ENCODE measurements around the gene CALML4.
"Not testable (repeated sequence)": the region's sequence is repeated elsewhere in the genome, so short reads cannot be mapped to it uniquely, and the experiment has no call there.

Gene CALML4

GRCh38 chr15:68220967-68221366 is 15.8 kb upstream of the CALML4 start:
- TF ChIP-seq FOXP2 (optimal IDR thresholded peaks at IDR 0.05; ENCODE audit: control extremely low read depth, extremely low read length, insufficient read depth): no peak
- TF ChIP-seq POLR2AphosphoS5 (IDR thresholded peaks at IDR 0.05; ENCODE audit: borderline replicate concordance, low read depth, low read length): no peak
- TF ChIP-seq EZH2 (IDR thresholded peaks at IDR 0.05): no peak
- DNase-seq (ENCODE audit: low read depth, low spot score): no peak
- peaks cover 48% of the 10 kb centered on the region for H3K36me3 ChIP-seq (ENCODE audit: insufficient read depth, low read length)

GRCh38 chr15:68220489-68220888 is 15.4 kb upstream of the CALML4 start:
- H3K9me3 ChIP-seq (ENCODE audit: low read depth, low read length): no peaks in the 10 kb centered on the region
- H3K27ac ChIP-seq: no peak overlapping the region
- no peak for DNase-seq (ENCODE audit: low read depth, low spot score)
- no peak for TF ChIP-seq EZH2 (IDR thresholded peaks at IDR 0.05)
- no peak for TF ChIP-seq FOXP2 (optimal IDR thresholded peaks at IDR 0.05; ENCODE audit: control extremely low read depth, extremely low read length, insufficient read depth)
- TF ChIP-seq POLR2AphosphoS5 (IDR thresholded peaks at IDR 0.05; ENCODE audit: borderline replicate concordance, low read depth, low read length): no peak
- peaks cover 49% of the 10 kb centered on the region for H3K36me3 ChIP-seq (ENCODE audit: insufficient read depth, low read length)
- no peak overlapping the region for H3K4me3 ChIP-seq
- no peak overlapping the region for H3K9ac ChIP-seq (ENCODE audit: insufficient read length)

More at GRCh38 chr15:68220967-68221366, 15.8 kb upstream of the CALML4 start:
- H3K9me3 ChIP-seq (ENCODE audit: low read depth, low read length): no peaks in the 10 kb centered on the region
- no peak overlapping the region for H3K9ac ChIP-seq (ENCODE audit: insufficient read length)
- no peak overlapping the region for H3K4me3 ChIP-seq
- H3K27ac ChIP-seq: no peak overlapping the region

GRCh38 chr15:68218847-68219798 is 14.0 kb upstream of the CALML4 start:
- no peak overlapping the region for H3K27ac ChIP-seq
- no peak overlapping the region for H3K9ac ChIP-seq (ENCODE audit: insufficient read length)
- H3K9me3 ChIP-seq (ENCODE audit: low read depth, low read length): no peaks in the 10 kb centered on the region
- no peak for TF ChIP-seq EZH2 (IDR thresholded peaks at IDR 0.05)
- TF ChIP-seq POLR2AphosphoS5 (IDR thresholded peaks at IDR 0.05; ENCODE audit: borderline replicate concordance, low read depth, low read length): no peak
- no peak for TF ChIP-seq FOXP2 (optimal IDR thresholded peaks at IDR 0.05; ENCODE audit: control extremely low read depth, extremely low read length, insufficient read depth)
- no peak overlapping the region for H3K4me3 ChIP-seq
- no peak for DNase-seq (ENCODE audit: low read depth, low spot score)
- H3K36me3 ChIP-seq (ENCODE audit: insufficient read depth, low read length): peaks cover 56% of the 10 kb centered on the region

GRCh38 chr15:68218331-68218730 is 13.2 kb upstream of the CALML4 start:
- Histone ChIP-seq H3K36me3 (ENCODE audit: insufficient read depth, low read length) (peaks cover 52% of the 10 kb centered on the region), H3K27ac (no peak overlapping the region), H3K9me3 (ENCODE audit: low read depth, low read length) (no peaks in the 10 kb centered on the region), H3K9ac (ENCODE audit: insufficient read length) (no peak overlapping the region), H3K4me3 (no peak overlapping the region)
- DNase-seq (ENCODE audit: low read depth, low spot score): no peak
- no peak for TF ChIP-seq EZH2 (IDR thresholded peaks at IDR 0.05)
- TF ChIP-seq POLR2AphosphoS5 (IDR thresholded peaks at IDR 0.05; ENCODE audit: borderline replicate concordance, low read depth, low read length): no peak
- TF ChIP-seq FOXP2 (optimal IDR thresholded peaks at IDR 0.05; ENCODE audit: control extremely low read depth, extremely low read length, insufficient read depth): no peak

- H3K9me3 ChIP-seq (ENCODE audit: low read depth, low read length): no peaks in the 10 kb centered on the region
- DNase-seq (ENCODE audit: low read depth, low spot score): no peak
- H3K36me3 ChIP-seq (ENCODE audit: insufficient read depth, low read length): peaks cover 49% of the 10 kb centered on the region
- no peak overlapping the region for H3K27ac ChIP-seq
- H3K4me3 ChIP-seq: no peak overlapping the region
- H3K9ac ChIP-seq (ENCODE audit: insufficient read length): no peak overlapping the region
- no peak for TF ChIP-seq FOXP2 (optimal IDR thresholded peaks at IDR 0.05; ENCODE audit: control extremely low read depth, extremely low read length, insufficient read depth)
- no peak for TF ChIP-seq EZH2 (IDR thresholded peaks at IDR 0.05)
- no peak for TF ChIP-seq POLR2AphosphoS5 (IDR thresholded peaks at IDR 0.05; ENCODE audit: borderline replicate concordance, low read depth, low read length)
These were observed 12.2 kb upstream of the CALML4 start for GRCh38 chr15:68217341-68217740.

GRCh38 chr15:68214838-68215254 is 9.7 kb upstream of the CALML4 start:
- peaks cover 53% of the 10 kb centered on the region for H3K36me3 ChIP-seq (ENCODE audit: insufficient read depth, low read length)
- H3K27ac ChIP-seq: no peak overlapping the region

GRCh38 chr15:68213991-68214837 is 9.1 kb upstream of the CALML4 start:
- Histone ChIP-seq H3K9me3 (ENCODE audit: low read depth, low read length) (no peaks in the 10 kb centered on the region), H3K4me3 (no peak overlapping the region), H3K27ac (no peak overlapping the region), H3K9ac (ENCODE audit: insufficient read length) (no peak overlapping the region), H3K36me3 (ENCODE audit: insufficient read depth, low read length) (peaks cover 46% of the 10 kb centered on the region)
- DNase-seq (ENCODE audit: low read depth, low spot score): no peak
- TF ChIP-seq EZH2 (IDR thresholded peaks at IDR 0.05): no peak
- no peak for TF ChIP-seq FOXP2 (optimal IDR thresholded peaks at IDR 0.05; ENCODE audit: control extremely low read depth, extremely low read length, insufficient read depth)
- TF ChIP-seq POLR2AphosphoS5 (IDR thresholded peaks at IDR 0.05; ENCODE audit: borderline replicate concordance, low read depth, low read length): no peak

More at GRCh38 chr15:68214838-68215254, 9.7 kb upstream of the CALML4 start:
- Histone ChIP-seq H3K9me3 (ENCODE audit: low read depth, low read length) (no peaks in the 10 kb centered on the region), H3K9ac (ENCODE audit: insufficient read length) (no peak overlapping the region), H3K4me3 (no peak overlapping the region)
- no peak for DNase-seq (ENCODE audit: low read depth, low spot score)
- TF ChIP-seq EZH2 (IDR thresholded peaks at IDR 0.05) (no peak), POLR2AphosphoS5 (IDR thresholded peaks at IDR 0.05; ENCODE audit: borderline replicate concordance, low read depth, low read length) (no peak), FOXP2 (optimal IDR thresholded peaks at IDR 0.05; ENCODE audit: control extremely low read depth, extremely low read length, insufficient read depth) (no peak)

- not testable (repeated sequence) for DNase-seq (ENCODE audit: low read depth, low spot score); H3K9ac ChIP-seq (ENCODE audit: insufficient read length); H3K27ac ChIP-seq; H3K4me3 ChIP-seq; H3K9me3 ChIP-seq (ENCODE audit: low read depth, low read length)
- peaks cover 39% of the 10 kb centered on the region for H3K36me3 ChIP-seq (ENCODE audit: insufficient read depth, low read length)
These were observed 8.3 kb upstream of the CALML4 start for GRCh38 chr15:68213491-68213845.

Data from SK-N-MC (cell line).